ELF-1 (cell line): ENCODE measurements around the gene HES4.
"Not testable (repeated sequence)": the region's sequence is repeated elsewhere in the genome, so short reads cannot be mapped to it uniquely, and the experiment has no call there.

Experiments
- DNase-seq: peaks from one replicate; pipeline ENCODE4 v3.0.0-alpha.2; 2016; ENCODE audit warnings: low read depth, low spot score

The HES4 gene

DNA sequence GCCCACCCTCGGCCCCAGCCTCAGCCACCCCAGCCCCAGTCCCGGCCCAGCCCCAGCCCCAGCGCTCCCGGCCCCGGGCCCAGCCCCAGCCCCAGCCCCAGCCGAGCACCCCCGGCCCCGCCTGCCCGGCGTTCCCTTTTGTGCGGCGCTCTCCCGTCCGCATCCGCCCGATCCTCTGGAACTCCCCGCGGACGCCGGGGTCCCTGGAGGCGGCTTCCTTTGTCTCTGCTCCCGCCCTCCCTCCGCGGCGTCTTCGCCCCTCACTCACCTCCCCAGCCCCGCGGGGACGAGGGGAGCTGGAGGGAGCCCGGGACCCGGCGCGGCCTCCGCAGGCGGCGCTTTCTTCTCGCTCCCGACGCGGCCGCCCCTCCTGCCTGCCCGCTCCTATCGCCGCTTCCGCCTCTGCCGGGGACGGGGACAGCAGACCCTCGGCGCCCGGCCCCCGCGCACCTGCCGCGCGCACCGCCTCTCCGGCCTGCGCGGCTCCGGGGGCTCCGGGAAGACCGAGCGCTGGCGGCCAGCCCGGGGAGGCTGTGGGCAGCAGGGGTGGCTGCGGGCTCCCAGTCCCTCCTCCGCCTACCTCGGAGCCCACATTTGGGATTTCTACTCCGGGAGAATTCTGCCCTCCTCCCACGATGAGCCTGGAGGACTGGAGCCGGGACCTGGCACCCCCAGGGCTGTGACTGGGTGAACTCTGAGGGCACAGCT, 34.0 kb upstream of the HES4 start:
- DNase-seq = no peak

DNA sequence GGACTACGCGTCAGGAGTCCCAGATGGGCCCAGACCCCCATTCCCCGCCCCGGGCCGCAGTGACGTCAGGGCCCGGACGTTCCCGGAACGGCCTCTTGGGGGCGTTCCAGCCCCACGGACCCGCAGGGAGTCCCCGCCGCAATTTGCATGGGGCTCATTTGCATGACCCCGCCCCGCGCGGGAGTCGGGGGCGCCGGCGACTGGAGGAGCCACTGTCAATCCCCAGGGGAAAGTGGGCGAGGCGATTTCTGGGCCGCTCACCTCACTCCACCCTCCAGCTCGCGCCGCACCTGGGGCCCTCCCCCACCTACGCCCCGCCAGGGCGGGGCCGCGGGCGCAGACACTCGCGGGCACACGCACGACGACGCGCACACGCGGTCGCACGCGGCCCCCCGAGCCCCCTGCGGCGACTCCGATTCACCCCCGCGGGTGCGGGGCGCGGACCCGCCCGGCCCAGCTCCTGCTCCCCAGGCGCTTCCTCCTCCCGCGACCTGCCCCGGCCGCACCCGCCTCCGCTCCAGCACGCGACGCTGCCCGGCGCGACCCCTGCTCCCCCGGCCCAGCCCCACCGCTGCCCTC, 33.2 kb upstream of the HES4 start:
- DNase-seq = peak; percentile 97

DNA sequence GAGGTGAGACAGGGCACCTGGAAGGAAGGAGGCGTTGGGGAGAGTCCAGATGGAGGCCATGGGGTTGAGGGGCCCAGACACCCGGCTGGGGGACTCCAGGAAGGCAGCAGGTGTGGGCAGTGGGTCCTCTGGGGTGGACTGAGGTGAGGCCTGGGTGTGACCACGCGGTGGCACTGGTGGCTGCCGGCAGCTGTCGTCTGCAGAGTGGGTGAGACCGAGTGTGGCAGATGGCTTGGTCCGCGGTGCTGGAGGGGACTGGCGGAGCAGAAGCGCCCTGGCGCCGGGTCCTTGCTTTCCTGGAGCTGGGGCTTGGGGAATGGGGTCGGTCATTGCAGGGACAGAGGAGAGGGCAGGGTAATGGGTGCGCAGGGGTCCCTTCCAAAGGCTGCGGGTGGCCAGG, 32.5 kb upstream of the HES4 start:
- DNase-seq = no peak

DNA sequence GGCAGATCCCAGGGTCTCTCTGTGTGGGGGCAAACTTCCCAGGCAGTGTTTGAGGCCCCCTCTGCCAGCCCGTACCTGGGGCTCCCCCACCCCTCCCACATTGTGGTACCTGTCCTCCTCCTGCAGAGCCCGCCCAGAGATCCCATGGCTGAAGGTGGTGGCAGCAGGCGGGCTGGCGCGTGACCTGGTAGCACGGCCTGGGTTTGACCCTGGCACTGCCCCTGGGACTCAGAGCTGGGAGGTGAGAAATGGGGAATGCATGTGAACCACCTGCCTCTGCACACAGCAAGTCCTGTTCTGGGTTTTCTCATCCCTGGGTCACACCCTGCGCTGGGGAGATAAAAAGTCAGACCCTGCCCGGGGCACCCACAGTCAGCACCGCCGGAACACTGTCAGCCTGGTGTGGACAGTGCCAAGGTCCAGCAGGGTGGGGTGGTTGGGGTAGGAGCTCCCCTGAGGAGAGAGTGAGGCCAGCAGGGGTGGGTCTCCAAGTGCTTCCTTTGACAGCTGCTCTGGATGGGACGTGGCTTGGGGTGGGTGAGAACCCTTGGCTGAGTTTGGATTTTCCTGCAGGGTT, 31.9 kb upstream of the HES4 start:
- DNase-seq = no peak

DNA sequence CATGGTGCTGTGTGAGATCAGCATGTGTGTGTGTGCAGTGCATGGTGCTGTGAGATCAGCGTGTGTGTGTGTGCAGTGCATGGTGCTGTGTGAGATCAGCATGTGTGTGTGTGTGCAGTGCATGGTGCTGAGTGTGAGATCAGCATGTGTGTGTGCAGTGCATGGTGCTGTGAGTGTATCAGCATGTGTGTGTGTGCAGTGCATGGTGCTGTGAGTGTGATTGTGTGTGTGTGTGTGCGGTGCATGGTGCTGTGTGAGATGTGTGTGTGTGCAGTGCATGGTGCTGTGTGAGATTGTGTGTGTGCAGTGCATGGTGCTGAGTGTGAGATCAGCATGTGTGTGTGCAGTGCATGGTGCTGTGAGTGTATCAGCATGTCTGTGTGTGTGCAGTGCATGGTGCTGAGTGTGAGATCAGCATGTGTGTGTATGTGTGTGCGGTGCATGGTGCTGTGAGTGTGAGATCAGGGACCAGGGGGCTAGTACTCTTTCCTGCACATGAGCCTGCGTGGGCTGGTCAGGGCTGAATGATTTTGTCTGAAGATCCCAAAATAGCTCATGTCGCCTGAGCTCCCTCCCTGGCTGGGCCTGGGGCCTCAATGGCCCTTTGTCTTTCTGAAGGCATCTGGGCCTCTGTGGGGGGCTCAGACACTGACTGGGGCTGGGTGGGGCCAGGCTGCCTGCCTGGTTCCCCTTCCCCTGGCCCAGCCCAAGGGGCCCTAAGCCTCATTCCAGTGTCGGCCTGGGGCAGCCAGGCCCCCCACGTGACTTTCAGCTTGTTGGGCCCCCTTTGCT, 31.2 kb upstream of the HES4 start:
- DNase-seq = not testable (repeated sequence)

DNA sequence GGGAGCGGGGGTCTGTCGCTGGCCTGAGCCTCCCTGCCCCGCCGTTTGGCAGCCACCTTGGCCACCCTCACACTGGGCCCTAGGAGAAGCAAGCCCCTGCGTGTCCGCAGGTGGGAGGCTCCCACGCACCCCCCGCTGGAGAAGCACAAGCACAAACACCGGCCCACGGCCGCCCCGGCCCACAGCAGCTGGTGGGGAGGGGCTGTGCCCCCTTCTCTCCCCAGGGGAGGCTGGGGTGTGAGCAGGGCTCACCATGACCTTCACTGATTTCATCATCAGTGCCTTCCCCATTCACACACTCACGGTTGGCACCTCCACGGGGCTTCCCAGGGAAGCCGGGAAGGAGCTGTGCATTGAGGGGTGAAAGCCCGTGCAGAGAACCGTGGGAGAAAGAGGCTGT, 27.9 kb upstream of the HES4 start:
- no peak for DNase-seq

DNA sequence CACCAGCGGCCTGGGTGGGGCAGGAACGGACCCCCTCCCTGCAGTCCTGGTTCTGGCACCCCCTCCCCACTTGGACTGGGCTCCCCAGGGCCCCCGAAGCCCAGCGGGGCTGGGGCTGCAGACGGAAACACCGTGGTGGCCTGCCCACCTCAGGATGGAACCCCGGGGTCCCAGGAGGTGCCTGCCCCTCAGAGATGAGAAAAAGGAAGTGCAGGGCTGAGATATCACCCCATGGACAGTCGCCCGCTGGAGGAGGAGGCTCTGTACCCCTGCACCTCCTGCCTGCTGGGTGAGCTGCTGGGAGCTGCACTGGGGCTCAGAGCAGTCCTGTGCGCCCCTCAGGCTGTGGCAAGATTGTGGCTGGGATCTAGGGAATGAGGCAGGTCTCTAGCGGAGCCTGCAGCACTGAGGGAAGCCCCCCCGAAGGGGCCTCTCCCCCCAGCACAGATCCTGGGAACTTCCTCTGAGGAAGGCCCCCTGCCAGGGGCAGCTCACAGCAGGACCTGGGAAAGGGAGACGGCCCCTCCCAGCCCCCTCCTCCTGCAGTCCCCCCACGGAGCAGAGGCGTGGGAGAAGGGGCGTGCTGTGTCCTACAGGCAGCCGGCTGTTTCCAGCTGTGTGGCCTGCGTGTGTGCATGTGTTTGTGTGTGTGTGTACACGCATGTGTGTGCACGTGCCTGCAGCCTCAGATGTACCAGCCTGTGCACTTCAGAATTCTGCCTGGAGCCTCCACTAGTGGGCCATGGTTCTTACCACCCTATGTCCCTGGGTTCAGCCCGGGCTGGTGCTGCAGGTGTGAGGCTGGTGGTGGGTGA, 26.9 kb upstream of the HES4 start:
- DNase-seq = no peak

DNA sequence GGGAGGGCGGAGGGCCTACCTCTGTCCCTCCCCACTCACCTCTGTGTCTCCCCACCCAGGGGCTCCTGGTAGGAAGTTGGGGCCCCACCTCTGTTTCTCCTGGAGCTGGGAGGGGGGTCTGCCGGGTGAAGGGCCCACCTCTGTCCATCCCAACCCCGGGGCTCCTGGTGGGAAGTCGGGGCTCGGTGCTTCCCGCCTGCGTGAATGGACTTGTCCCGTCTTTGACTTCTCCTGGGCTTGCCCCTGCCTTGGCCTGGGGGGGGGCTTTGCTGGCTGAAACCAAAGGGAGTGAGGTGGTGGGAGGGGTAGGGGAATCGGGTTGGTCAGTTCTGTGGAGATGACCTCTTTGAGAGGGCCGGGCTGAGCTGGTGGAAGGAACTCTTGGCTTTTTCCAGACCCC, 25.8 kb upstream of the HES4 start:
- DNase-seq = no peak

DNA sequence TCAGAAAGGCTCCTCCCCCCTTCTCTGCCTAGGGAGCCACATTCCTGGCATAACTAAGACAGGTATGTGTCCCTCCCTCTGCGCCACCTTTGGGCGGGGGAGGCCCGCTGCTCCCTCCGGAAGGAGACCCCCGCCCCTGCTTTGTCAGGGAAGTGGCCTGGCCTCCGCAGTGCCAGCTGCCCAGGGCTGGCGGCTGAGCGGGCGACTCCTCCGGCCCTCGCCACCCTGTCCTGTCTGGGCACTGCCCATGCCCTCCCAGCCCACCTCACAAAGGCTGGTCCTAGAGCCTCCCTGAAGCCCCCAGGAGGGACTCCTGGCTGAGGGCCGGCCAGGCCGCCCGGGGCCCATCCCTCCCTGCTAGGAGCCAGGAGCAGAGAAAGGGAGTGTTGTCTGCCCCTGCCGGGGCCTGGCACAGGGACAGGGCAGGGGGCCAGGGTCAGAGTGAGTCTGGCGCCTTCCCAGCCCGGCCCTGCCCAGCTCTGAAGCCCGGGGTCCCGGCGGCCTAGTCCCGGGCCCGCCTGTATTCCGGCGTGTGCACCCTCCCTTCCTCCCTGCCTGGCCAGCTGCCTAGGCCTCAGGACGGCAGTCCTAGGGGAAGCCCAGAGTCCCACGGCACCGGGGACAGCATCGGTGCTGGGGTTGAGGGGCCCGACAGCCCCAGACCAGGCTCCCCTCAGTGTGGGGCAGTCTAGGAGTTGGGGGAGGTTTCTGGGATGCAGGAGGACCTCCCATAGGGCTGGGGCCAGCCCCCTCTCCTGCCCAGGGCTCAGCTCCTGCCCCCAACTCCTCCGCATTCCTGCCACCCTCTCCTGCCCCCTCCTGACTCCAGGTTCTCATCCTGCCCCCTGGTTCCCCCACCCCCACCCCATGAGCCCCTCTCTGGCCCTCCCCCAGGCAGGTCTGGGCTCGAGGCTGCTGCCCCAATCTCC, 25.1 kb upstream of the HES4 start:
- peak; percentile 90 for DNase-seq

DNA sequence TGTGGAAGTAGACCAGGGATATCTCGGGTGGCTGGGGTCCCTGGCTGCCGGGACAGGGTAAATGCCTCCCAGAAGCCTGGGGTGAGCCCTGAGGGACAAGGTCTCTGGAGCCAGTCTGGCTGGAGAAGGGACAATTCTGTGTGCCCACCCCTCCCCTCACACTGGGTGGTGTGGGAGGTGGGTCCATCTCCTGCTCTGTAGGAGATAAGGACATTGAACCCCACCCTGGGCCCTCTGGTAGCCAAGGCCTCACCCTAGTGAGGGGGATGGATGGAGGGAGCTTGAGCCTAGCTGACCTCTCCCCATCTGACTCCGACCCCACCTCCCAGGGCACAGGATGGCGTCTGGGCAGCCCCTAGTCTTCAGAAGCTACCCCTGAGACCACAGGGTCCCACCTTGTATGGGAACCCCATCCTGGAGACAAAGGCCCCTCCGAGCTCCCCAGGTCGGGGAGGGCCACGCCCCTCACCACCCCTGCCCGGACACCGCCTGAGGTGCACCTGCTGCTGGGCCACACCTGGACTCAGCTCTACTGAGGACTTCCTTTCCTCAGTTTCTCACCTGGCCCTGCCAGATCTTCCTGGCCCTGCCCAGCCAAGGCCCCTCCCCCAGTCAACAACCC, 24.4 kb upstream of the HES4 start:
- DNase-seq = no peak

DNA sequence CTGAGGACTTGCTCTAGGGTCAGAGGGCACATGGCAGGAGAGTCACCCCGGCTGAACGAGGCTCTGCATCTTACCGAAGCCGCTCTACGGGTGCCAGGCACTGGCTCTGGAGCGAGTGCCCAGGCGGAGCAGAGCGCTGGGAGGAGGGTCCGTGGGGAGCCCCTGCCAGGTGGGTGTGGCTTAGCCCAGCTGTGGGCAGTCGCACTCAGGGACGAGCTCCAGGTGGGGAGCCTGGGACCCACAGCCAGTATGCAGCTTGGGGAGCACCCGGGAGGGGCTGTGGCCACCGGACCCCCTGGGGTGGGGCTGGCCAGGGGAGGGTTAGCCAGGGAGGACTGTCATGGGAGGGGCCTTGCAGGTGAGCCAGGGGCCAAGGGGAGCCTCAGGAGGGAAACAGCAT, 23.8 kb upstream of the HES4 start:
- no peak for DNase-seq

DNA sequence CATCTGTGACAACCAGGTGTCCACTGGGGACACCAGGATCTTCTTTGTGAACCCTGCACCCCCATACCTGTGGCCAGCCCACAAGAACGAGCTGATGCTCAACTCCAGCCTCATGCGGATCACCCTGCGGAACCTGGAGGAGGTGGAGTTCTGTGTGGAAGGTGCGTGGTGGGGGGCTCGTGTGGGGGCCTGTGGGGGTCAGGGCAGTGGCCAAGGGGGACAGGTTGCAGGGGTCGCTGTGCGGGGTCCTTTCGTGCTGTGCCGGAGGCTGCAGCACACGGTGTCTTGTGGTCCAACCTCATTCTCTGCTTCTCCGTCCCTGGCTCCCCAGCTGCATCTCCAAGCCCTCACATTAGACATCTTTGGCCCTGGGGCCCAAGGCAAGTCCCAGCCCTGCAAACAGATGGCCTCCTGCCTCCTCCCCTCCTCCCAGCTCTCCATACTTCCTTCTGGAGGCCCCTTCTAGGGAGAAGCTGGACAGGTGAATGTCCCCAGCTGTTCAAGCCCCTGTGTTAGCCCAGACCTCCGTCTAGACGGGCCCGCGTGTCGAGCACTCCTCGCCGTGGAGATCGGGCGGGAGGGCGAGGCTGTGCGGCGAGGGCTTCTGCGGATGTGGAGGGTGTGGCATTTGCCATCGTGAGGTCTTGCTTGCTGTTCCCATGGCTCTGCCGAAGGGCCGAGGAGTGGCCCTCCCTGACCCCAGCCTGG, 22.6 kb upstream of the HES4 start:
- no peak for DNase-seq

DNA sequence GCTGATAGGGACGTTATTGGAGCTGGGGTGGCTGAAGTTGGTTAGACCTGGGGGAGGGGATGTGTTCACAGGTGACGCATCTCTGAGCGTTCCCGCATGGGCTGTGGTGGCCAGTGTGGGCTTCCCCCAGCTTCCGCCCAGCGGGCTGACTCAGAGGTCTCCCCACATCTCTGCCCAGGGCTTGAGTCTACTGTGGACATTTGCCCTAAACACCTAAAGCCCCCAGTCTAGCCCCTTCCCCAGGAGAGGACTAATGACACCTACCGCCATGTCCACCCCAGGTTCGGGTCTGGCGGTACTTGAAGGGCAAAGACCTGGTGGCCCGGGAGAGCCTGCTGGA, 22.0 kb upstream of the HES4 start:
- no peak for DNase-seq

DNA sequence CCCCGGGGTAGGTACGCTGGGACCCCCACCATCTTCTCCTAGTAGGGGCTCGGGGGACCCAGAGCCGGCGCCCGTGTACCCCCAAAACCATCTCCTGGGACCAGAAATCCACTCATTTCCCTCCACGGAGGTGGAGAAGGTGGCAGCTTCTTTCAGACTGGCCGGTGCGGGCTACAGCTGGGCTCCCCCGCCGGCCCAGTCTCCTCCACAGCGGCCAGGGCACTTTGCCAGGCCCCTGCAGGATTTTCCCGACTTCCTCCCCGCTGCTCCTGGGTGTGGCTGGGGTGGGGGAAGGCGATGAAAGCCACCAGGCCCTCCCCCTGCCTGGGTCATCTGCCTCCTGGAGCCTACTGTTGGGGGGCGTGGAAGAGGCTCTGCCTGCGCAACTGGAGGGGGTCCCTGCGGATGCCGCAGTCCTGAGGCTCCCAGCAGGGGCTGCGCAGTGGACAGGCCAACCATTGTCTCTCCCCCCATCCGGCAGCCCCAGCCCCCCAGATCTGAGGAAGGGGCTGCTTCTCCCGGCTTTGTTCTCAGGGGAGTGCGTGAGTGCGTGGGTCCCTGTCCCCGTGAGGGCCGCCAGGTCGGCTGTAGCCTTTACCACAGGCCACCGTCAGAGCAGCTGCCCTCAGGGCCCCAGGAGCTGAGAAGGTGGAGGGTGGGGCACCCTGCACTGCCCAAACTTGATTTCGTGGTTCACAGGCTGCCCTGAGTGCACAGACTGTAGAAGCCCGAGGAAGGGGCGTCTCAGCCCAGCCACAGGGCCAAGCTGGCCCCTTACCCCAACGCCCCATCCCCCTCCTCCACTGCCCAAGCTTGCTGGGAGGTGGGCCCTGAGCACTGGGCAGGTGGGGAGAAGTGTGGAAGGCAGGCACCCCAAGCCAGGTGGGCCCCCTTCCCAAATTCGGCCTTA, 21.4 kb upstream of the HES4 start:
- peak; percentile 49 for DNase-seq

DNA sequence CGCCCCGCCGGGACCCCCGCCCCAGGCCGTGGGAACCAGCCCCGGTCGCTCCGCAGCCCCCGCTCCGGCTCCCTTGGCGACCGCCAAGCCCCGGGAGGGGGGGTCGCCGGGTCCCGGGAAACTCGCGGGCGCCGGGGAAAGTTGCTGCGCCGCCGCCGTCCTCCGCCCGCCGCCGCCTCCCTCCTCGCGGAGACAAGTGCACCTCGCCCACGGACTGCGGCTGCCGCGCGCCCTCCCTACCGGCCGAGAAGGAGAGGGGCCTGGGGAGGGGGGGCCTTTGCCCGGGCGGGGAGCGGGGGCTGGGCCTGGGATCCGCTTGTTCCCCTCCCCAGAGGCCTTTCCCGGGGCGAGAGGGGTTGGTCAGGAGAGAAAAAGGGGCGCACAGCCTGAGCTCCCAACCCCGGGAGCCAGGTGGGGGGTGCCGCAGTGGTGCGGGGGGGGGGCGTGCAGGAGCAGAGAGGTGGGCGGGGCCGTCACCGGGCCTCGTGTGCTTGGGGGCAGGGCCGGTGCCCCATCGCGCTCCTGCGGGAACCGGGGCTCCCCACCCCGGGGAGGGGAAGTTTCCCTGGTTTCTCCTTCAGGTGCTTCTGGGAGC, 20.6 kb upstream of the HES4 start:
- DNase-seq = no peak

DNA sequence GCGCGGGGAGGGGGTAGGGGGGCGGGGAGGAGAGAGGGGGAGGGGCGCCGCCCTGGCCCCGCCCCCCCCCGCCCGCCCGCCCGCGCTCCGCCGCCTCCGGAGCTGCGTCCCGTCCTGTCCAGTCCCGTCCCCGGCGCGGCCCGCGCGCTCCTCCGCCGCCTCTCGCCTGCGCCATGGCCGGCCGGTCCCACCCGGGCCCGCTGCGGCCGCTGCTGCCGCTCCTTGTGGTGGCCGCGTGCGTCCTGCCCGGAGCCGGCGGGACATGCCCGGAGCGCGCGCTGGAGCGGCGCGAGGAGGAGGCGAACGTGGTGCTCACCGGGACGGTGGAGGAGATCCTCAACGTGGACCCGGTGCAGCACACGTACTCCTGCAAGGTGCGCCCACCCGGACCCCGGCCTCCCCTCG, 20.1 kb upstream of the HES4 start, which contains the start of gene AGRN:
Gene AGRN, plus strand, starts transcription at position 121 of the 405 bp plus-strand sequence. Its CDS starts 53 bp downstream, at position 174.
- DNase-seq = peak; percentile 4

DNA sequence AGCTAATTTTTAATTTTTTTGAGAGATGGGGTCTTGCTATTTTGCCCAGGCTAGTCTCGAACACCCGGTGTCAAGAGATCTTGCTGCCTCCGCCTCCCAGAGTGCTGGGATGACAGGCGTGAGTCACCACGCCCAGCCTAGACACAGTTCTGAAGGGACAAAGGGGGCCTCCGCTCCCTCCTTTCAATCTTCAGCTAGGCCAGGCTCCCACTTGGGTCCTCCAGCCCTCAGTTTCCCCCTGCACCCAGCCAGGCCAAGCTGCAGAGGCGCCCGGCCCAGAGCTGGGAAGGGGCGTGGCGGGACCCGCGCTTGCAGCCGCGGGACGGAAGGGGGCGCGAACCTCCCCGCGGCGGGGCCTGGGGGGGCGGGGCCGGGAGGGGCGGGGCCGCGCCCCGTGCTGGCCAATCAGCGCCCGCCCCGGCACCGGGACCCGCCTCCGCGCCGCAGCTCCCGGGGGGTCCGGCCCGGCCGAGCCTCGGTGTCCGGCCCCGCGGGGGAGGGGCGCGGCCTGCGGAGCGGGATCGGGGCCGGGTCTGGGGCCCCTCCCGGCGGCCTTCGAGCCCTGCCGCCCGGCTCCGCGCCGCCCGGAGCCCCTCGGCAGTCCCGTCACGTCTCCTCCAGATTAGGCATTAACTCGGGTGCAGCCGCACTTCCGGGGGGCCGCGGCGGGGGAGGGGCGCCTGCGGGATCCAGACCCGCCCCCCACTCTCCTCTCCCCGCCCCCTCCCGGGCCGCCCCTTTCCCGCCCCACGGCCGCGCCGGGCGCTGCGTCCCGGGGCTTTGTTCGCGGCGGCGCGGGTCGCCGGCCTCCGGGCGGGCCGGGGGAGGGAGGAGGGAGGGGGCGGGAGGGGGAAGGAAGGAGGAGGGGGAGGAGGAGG, 19.5 kb upstream of the HES4 start:
- peak; percentile 61 for DNase-seq
